GM12878 (cell line): ENCODE measurements around the gene NTM. TPM values are rescaled to one million over a fixed set of nuclear protein-coding genes. Genes with fewer than 3 reads are reported as not detected.

ENCODE experiments used
- ATAC-seq: fragments of 200-7000 bp; cut with Tn5 transposase; 3 replicates; pipeline ENCODE4 v1.9.1; 2020; ENCODE audit warnings: mild to moderate bottlenecking, moderate library complexity
- BruUV-seq: library from RNA; stranded (reverse); fragments of 400-500 nt; replicated peaks from 2 replicates; lab custom pipeline; 2021; lab: Mats Ljungman, UMichigan
- CTCF ChIA-PET: fragments of 300-600 bp; sonication (Branson Sonifier 250); formaldehyde crosslinking; extraction: SDS; loops from one replicate; lab custom pipeline; 2021; ENCODE audit warnings: inconsistent platforms; lab: Yijun Ruan, JAX
- POLR2A ChIA-PET: fragments of 350-600 bp; formaldehyde crosslinking; extraction: SDS; loops from one replicate; lab custom pipeline; 2021; ENCODE audit warnings: inconsistent platforms; lab: Charles Lee
- RAD21 ChIA-PET: fragments of 300-600 bp; sonication (Branson Sonifier 250); formaldehyde crosslinking; loops from one replicate; lab custom pipeline; 2023; ENCODE audit warnings: antibody characterized with exemption; ENCODE audit not compliant: unreplicated experiment; lab: Charles Lee
- SMC1A ChIA-PET: fragments of 300-600 bp; sonication (Branson Sonifier 250); formaldehyde crosslinking; loops from one replicate; lab custom pipeline; 2023; ENCODE audit not compliant: unreplicated experiment, uncharacterized antibody; lab: Charles Lee
- DNase-seq: peaks from one replicate; pipeline ENCODE4 v3.0.0-alpha.2; 2011; ENCODE audit warnings: low read depth, low spot score
- FAIRE-seq: peaks from 3 replicates; lab custom pipeline; 2011; peaks lifted over from hg19 to GRCh38; lab: Jason Lieb, UNC
- H2AFZ ChIP-seq: 2 replicates; pipeline ENCODE4 v1.6.0; 2011; ENCODE audit warnings: low read depth, low read length, control low read depth; ENCODE audit not compliant: control insufficient read depth
- H3K27ac ChIP-seq: 2 replicates; pipeline ENCODE4 v1.5.1; 2011; ENCODE audit warnings: control low read depth; ENCODE audit not compliant: control insufficient read depth, insufficient read depth
- H3K27me3 ChIP-seq, 2 experiments: replicated peaks in 1 of 2; 2 replicates each; pipeline versions ENCODE4 v1.6.0 to v1.6.1; 2011; ENCODE audit warnings: low read length in 1 of 2; ENCODE audit not compliant: control insufficient read depth in 2 of 2, insufficient read depth in 2 of 2
- H3K36me3 ChIP-seq, 2 experiments: 2 replicates each; pipeline ENCODE4 v1.5.1; 2011; ENCODE audit warnings: low read length in 1 of 2; ENCODE audit not compliant: control insufficient read depth in 2 of 2, insufficient read depth in 2 of 2
- H3K4me1 ChIP-seq: 2 replicates; pipeline ENCODE4 v1.6.1; 2011; ENCODE audit warnings: mild to moderate bottlenecking, low read length, moderate library complexity, mixed read lengths; ENCODE audit not compliant: control insufficient read depth, insufficient read depth
- H3K4me2 ChIP-seq: 2 replicates; pipeline ENCODE4 v1.6.0; 2011; ENCODE audit warnings: control low read depth; ENCODE audit not compliant: control insufficient read depth, insufficient read depth
- H3K4me3 ChIP-seq: fragments of 200-600 bp; sonication (generic); 2 replicates; pipeline ENCODE4 v1.5.1; 2016
- H3K79me2 ChIP-seq: 2 replicates; pipeline ENCODE4 v1.6.0; 2011; ENCODE audit warnings: low read length; ENCODE audit not compliant: control insufficient read depth, insufficient read depth
- H3K9ac ChIP-seq: 2 replicates; pipeline ENCODE4 v1.8.0; 2011; ENCODE audit warnings: low read length, control low read depth, mixed read lengths; ENCODE audit not compliant: control insufficient read depth, insufficient read depth
- H3K9me3 ChIP-seq: replicated peaks from 3 replicates; pipeline ENCODE4 v1.5.1; 2011; ENCODE audit warnings: mild to moderate bottlenecking, low read length; ENCODE audit not compliant: control insufficient read depth, insufficient read depth
- H4K20me1 ChIP-seq: 2 replicates; pipeline ENCODE4 v1.6.0; 2011; ENCODE audit not compliant: control insufficient read depth, insufficient read depth
- CBX3 ChIP-seq: fragments of 200-600 bp; sonication (generic); IDR thresholded peaks from 2 replicates; pipeline ENCODE4 v1.6.1; 2016; ENCODE audit warnings: low read depth, borderline replicate concordance
- CBX5 ChIP-seq: sonication (generic); IDR thresholded peaks from 2 replicates; pipeline ENCODE4 v1.6.1; 2016; ENCODE audit warnings: low read depth, moderate library complexity, mild to moderate bottlenecking, inconsistent platforms
- MEF2A ChIP-seq: IDR thresholded peaks from 2 replicates; pipeline ENCODE4 v1.6.1; 2011; ENCODE audit warnings: low read depth, mild to moderate bottlenecking, low read length, moderate library complexity; ENCODE audit not compliant: insufficient read depth
- NKRF ChIP-seq: fragments of 450-650 bp; conservative IDR thresholded peaks from 2 replicates; pipeline ENCODE4 v1.6.1; 2017; ENCODE audit warnings: mild to moderate bottlenecking, moderate library complexity
- NR2C1 ChIP-seq: fragments of 450-650 bp; IDR thresholded peaks from 2 replicates; pipeline ENCODE4 v1.6.1; 2017; ENCODE audit warnings: antibody characterized with exemption, mild to moderate bottlenecking, moderate library complexity
- NR2F1 ChIP-seq: fragments of 450-650 bp; conservative IDR thresholded peaks from 2 replicates; pipeline ENCODE4 v1.6.1; 2017; ENCODE audit warnings: mild to moderate bottlenecking
- TCF7 ChIP-seq: IDR thresholded peaks from 2 replicates; pipeline ENCODE4 v1.6.1; 2014; ENCODE audit warnings: antibody characterized with exemption, borderline replicate concordance
- ZBTB4 ChIP-seq: fragments of 450-650 bp; formaldehyde crosslinking; IDR thresholded peaks from 2 replicates; pipeline ENCODE4 v1.4.0; 2022; ENCODE audit warnings: mild to moderate bottlenecking, moderate library complexity
- WGBS: methylation state at CpG from one replicate; pipeline ENCODE4 v1.1.6; 2016; ENCODE audit warnings: low lambda C conversion rate; ENCODE audit not compliant: insufficient replicate concordance, insufficient coverage; ENCODE audit errors: missing lambda C conversion rate; 5-methylcytosine and 5-hydroxymethylcytosine counted together
- in situ Hi-C: fragments of 300-500 bp; cut with MboI; formaldehyde crosslinking; loops from 9 replicates; pipeline ENCODE4 v1.14.3; 2018; ENCODE audit warnings: mixed read lengths
- intact Hi-C: fragments of 100-400 bp; cut with micrococcal nuclease; formaldehyde crosslinking; loops from one replicate; pipeline ENCODE4 v1.14.2; 2022; ENCODE audit not compliant: unreplicated experiment
- polyA plus RNA-seq, 11 experiments: library from polyadenylated mRNA; depleted of rRNA in 4 of 11; unstranded in 6 of 11; stranded (reverse) in 5 of 11; fragments of >200 nt; fragmentation: Nextera tagmentation in 4 of 11; fragmentation: Illumina TruSeq in 1 of 11; extraction: Ambion mirVana in 4 of 11; extraction: Trizol in 1 of 11; gene quantifications; 1 replicate in 1 of 11; 2 replicates in 10 of 11; pipeline versions ENCODE4 v1.2.1 to v1.2.3, GENCODE V29; 2011 to 2016; ENCODE audit warnings: inconsistent platforms in 2 of 11, missing spikeins in 2 of 11, low read depth in 1 of 11
- total RNA-seq, 4 experiments: library from RNA; depleted of rRNA in 3 of 4; stranded (reverse); fragments of >200 nt in 3 of 4; fragmentation: Illumina TruSeq in 1 of 4; extraction: Trizol in 1 of 4; gene quantifications; 2 replicates each; pipeline versions ENCODE4 v1.2.1 to v1.2.3, GENCODE V29; 2013 to 2021

Gene NTM
- total and polyA plus RNA-seq, 10 of the 15 experiments (the other 5 are each of a cell fraction or from before 2014, with no cell fraction given) = not detected

GRCh38 chr11:132142121-132142520, 771.7 kb downstream of the NTM start:
- no peaks in the 10 kb centered on the region for H4K20me1 ChIP-seq
- H3K9ac ChIP-seq = no peak overlapping the region
- RAD21 ChIA-PET = no interaction called here
- WGBS = 42% methylated on average over 9 of the region's 9 CpGs
- H3K4me1 ChIP-seq = no peaks in the 10 kb centered on the region
- POLR2A ChIA-PET = no interaction called here
- no TSS peak for BruUV-seq
- H3K4me2 ChIP-seq = no peak overlapping the region
- H3K79me2 ChIP-seq = no peaks in the 10 kb centered on the region
- H3K9me3 ChIP-seq = no peaks in the 10 kb centered on the region
- FAIRE-seq (no peak), ATAC-seq (no peak), DNase-seq (no peak)
- no peaks in the 10 kb centered on the region for H3K36me3 ChIP-seq
- SMC1A ChIA-PET = no interaction called here
- in situ Hi-C loops = no loop called here
- peaks cover 0 to 3% of the 10 kb centered on the region in 2 experiments; a peak in 1 of 4 replicates for H3K27me3 ChIP-seq
- no peak overlapping the region for H3K27ac ChIP-seq
- no peak for TF ChIP-seq CBX3
- no peak for TF ChIP-seq MEF2A
- no peak for TF ChIP-seq ZBTB4 (CRISPR knock-in tag)
- TF ChIP-seq NR2F1 = no peak
- no peak for TF ChIP-seq NKRF
- TF ChIP-seq CBX5 = no peak
- no peak for TF ChIP-seq NR2C1
- no peak for TF ChIP-seq TCF7
- intact Hi-C loops = no loop called here
- H2AFZ ChIP-seq = no peak overlapping the region
- CTCF ChIA-PET = no interaction called here
- H3K4me3 ChIP-seq = no peak overlapping the region
